ENCODE data around the gene TNNC1.

The TNNC1 gene

DNA sequence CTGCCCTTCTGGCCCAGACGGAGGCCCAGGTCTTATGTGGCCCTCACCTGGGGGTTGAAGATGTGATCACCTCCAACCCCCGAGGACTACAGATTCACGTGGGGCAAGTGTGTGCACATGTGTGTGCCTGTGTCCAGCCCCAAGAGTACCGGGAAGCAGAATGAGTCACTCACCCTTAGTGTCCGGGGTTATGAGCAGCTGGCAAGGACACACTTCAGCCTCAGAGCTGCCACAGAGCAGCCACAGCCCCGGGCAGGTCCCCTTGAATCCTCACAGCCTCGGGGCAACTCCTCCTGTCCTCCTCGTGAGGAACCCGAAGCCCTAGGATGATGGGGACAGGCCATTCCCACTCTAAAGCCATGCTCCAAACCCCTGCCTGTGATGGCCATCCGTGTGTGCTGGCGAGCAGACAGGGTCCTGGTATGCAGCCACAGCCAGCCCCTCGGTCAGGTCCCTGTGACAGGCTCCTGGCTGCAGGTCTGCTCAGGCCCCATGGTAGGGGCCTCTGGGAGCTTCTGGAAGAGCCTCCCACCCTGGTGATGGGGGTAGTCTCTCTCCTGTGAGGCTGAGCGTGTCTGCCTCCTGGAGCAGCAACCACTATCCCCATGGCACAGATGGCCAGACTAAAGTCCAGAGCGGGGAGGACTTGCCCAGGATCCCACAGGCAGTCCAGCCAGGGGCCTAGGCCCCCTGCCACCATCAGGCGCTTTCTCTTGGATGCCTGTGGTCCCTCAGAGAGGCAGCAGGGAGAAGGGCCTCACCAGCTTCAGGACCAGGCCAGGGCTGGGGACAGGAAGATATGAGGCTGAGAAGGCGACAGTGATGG, 42.1 kb upstream of the TNNC1 start:
- no peak for DNase-seq (ENCODE audit: extremely low spot score)
- CTCF ChIA-PET = no interaction called here
- TF ChIP-seq, protein P1, sequence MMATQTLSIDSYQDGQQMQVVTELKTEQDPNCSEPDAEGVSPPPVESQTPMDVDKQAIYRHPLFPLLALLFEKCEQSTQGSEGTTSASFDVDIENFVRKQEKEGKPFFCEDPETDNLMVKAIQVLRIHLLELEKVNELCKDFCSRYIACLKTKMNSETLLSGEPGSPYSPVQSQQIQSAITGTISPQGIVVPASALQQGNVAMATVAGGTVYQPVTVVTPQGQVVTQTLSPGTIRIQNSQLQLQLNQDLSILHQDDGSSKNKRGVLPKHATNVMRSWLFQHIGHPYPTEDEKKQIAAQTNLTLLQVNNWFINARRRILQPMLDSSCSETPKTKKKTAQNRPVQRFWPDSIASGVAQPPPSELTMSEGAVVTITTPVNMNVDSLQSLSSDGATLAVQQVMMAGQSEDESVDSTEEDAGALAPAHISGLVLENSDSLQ (IDR thresholded peaks at IDR 0.05) = no peak
- TF ChIP-seq ELF4 (IDR thresholded peaks at IDR 0.05) (no peak), NFRKB (IDR thresholded peaks at IDR 0.05) (no peak), FOXK2 (IDR thresholded peaks at IDR 0.05) (no peak), SUZ12 (IDR thresholded peaks at IDR 0.05) (no peak), BHLHE40 (IDR thresholded peaks at IDR 0.05; ENCODE audit: borderline replicate concordance) (no peak), L3MBTL2 (conservative IDR thresholded peaks at IDR 0.05) (no peak), FOXM1 (IDR thresholded peaks at IDR 0.05; ENCODE audit: borderline replicate concordance) (no peak), FOXA1 (IDR thresholded peaks at IDR 0.05) (no peak), LEF1 (IDR thresholded peaks at IDR 0.05; ENCODE audit: borderline replicate concordance) (no peak), SP1 (IDR thresholded peaks at IDR 0.05) (no peak), ARNT (IDR thresholded peaks at IDR 0.05) (no peak), ZNF384 (IDR thresholded peaks at IDR 0.05) (no peak), HDGF (IDR thresholded peaks at IDR 0.05; ENCODE audit: borderline replicate concordance) (no peak), CTBP1 (IDR thresholded peaks at IDR 0.05; ENCODE audit: borderline replicate concordance) (no peak)
- POLR2A ChIA-PET = no interaction called here

DNA sequence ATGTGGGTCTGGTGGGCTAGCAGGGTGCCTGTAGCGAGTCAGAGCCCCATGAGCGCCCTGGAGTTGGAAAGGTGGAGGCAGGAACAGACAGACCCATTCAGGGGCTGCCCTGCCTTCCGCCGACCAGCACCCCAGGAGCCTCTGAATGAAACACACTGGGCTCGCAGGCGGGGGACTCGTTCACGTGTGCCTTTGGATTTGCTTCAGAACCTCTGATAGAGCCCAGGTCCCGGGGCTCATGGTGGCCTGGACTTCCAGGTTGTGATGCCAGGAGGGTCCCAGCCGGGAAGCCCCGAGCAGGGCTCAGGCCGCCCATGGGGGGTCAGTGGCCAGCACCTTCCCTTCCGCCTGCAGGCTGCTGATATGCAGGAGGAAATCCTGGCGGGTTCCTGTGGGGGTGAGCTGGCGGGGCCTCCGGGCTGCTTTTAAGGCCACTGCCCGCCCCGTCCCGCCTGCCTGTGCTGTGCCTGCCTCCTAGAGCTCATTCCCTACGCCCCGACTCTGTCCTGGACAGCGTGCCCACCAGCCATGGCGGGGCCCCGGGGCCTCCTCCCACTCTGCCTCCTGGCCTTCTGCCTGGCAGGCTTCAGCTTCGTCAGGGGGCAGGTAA, 41.1 kb upstream of the TNNC1 start, which contains the start of gene STAB1:
TSS of gene STAB1 (plus strand) at position 453 of the 610 bp plus-strand sequence. CDS start at position 529, 76 bp downstream.
- DNase-seq (ENCODE audit: extremely low spot score) = no peak
- POLR2A ChIA-PET = no interaction called here
- CTCF ChIA-PET = no interaction called here
- no peak for TF ChIP-seq BHLHE40 (IDR thresholded peaks at IDR 0.05; ENCODE audit: borderline replicate concordance)

DNA sequence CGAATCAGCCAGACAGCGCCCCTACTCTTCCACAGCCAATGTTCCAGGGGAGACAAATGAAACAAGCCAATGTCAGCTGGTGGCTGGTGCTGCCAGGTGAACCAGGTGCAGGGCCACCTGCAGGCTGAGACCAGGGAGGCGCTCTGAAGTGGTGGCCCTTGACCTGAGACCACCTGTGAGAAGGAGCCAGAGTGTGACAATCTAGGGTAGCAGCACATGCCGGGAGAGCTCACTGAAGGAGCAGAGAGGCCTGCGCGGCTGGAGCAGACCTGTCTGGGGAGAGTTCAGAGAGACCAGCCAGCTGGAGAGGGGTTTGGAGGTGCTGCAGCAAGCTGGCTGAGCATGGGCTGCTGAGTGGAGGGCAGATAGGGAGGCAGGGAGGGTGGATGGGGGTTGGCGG, 40.6 kb upstream of the TNNC1 start:
- no peak for DNase-seq (ENCODE audit: extremely low spot score)
- TF ChIP-seq, protein P1 (IDR thresholded peaks at IDR 0.05) = no peak
- TF ChIP-seq SUZ12 (IDR thresholded peaks at IDR 0.05) (no peak), FOXK2 (IDR thresholded peaks at IDR 0.05) (no peak), NFRKB (IDR thresholded peaks at IDR 0.05) (no peak), CTBP1 (IDR thresholded peaks at IDR 0.05; ENCODE audit: borderline replicate concordance) (no peak), LEF1 (IDR thresholded peaks at IDR 0.05; ENCODE audit: borderline replicate concordance) (no peak), SP1 (IDR thresholded peaks at IDR 0.05) (no peak)
- ChIA-PET POLR2A (no interaction called here), CTCF (no interaction called here)

DNA sequence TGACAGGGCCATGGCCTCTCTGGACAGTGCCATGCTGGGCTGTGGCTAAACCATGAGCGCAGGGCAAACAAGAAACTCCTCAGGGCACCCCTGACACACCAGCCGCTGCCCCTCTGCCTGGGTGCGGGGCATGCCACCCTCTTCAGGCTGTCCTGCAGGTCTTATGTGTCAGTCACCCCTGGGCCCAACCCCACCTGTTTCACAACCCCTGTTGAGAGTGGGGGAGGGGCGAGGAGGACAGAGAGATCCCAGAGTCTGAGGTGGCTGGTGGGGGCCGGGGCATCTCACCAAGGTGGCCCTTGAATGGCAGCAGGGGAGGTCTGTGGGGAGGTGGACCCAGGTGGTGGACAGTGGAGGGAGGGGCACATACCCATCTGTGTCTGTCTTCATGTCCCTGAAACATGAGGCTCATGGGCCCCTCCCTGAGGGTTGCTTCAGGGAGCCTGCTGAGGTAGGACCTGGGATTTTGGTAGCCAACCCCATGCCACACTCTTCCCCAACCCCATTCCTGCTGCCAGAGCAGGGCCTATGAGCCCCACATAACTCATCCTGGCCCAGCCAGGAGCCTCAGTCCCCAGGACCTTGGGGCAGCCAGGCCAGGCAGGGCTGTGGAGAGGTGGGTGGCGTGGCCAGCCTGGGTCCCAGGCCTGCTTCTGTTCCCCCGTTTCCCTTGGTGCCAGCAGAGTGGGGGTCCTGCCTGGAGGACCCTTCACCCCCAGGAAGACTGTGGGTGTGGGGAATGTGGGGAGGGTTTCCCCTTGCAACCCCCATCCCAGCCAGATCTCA, 39.6 kb upstream of the TNNC1 start:
- no peak for DNase-seq (ENCODE audit: extremely low spot score)
- CTCF ChIA-PET = no interaction called here
- POLR2A ChIA-PET = no interaction called here
- TF ChIP-seq L3MBTL2 (conservative IDR thresholded peaks at IDR 0.05) (no peak), FOXA1 (IDR thresholded peaks at IDR 0.05) (no peak), CTBP1 (IDR thresholded peaks at IDR 0.05; ENCODE audit: borderline replicate concordance) (no peak), LEF1 (IDR thresholded peaks at IDR 0.05; ENCODE audit: borderline replicate concordance) (no peak), HDGF (IDR thresholded peaks at IDR 0.05; ENCODE audit: borderline replicate concordance) (no peak), FOXM1 (IDR thresholded peaks at IDR 0.05; ENCODE audit: borderline replicate concordance) (no peak), BHLHE40 (IDR thresholded peaks at IDR 0.05; ENCODE audit: borderline replicate concordance) (no peak), NFRKB (IDR thresholded peaks at IDR 0.05) (no peak)

DNA sequence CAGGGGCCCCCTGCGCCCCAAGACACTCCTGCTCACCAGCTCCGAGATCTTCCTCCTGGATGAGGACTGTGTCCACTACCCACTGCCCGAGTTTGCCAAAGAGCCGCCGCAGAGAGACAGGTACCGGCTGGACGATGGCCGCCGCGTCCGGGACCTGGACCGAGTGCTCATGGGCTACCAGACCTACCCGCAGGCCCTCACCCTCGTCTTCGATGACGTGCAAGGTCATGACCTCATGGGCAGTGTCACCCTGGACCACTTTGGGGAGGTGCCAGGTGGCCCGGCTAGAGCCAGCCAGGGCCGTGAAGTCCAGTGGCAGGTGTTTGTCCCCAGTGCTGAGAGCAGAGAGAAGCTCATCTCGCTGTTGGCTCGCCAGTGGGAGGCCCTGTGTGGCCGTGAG, 38.2 kb upstream of the TNNC1 start:
- TF ChIP-seq LEF1 (IDR thresholded peaks at IDR 0.05; ENCODE audit: borderline replicate concordance) (no peak), L3MBTL2 (conservative IDR thresholded peaks at IDR 0.05) (no peak), FOXA1 (IDR thresholded peaks at IDR 0.05) (no peak), HDGF (IDR thresholded peaks at IDR 0.05; ENCODE audit: borderline replicate concordance) (no peak), SP1 (IDR thresholded peaks at IDR 0.05) (no peak), BHLHE40 (IDR thresholded peaks at IDR 0.05; ENCODE audit: borderline replicate concordance) (no peak), ELF4 (IDR thresholded peaks at IDR 0.05) (no peak), FOXM1 (IDR thresholded peaks at IDR 0.05; ENCODE audit: borderline replicate concordance) (no peak), ARNT (IDR thresholded peaks at IDR 0.05) (no peak), CTBP1 (IDR thresholded peaks at IDR 0.05; ENCODE audit: borderline replicate concordance) (no peak), TARDBP (IDR thresholded peaks at IDR 0.05) (no peak)
- no peak for DNase-seq (ENCODE audit: extremely low spot score)
- CTCF ChIA-PET = no interaction called here
- POLR2A ChIA-PET = no interaction called here

DNA sequence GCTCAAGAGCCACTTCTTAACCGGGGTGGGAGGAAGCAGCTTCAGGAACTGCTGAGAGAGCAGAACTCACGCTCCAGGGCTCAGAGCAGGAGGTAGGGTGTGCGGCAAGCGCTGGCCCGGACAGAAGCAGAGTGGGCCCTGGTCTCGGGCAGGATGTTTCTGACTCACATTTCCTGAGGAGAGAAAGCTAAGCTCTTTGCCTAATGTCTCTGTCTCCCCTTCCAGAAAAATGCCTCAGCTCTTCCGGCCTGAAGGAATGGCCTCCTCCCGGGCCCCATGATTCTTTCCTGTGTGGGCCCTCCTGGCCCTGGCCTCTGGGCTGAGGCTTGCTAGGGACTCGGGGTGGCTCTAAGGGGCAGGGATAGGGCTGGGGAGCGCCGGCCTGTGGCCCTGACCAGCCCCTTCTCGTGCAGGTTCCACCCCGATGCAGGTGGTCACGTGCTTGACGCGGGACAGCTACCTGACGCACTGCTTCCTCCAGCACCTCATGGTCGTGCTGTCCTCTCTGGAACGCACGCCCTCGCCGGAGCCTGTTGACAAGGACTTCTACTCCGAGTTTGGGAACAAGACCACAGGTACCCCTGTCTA, 37.2 kb upstream of the TNNC1 start:
- CTCF ChIA-PET = interaction anchor here (0.6 to 0.9 kb wide), 2 partner anchors 9 to 270 kb away, joined by 3 read pairs; no protein-coding TSS in a partner anchor
- DNase-seq (ENCODE audit: extremely low spot score) = no peak
- no peak for TF ChIP-seq HDGF (IDR thresholded peaks at IDR 0.05; ENCODE audit: borderline replicate concordance)
- no peak for TF ChIP-seq L3MBTL2 (conservative IDR thresholded peaks at IDR 0.05)
- TF ChIP-seq FOXA1 (IDR thresholded peaks at IDR 0.05) = no peak
- no peak for TF ChIP-seq CTBP1 (IDR thresholded peaks at IDR 0.05; ENCODE audit: borderline replicate concordance)
- no peak for TF ChIP-seq BHLHE40 (IDR thresholded peaks at IDR 0.05; ENCODE audit: borderline replicate concordance)
- TF ChIP-seq FOXK2 (IDR thresholded peaks at IDR 0.05) = no peak
- no peak for TF ChIP-seq LEF1 (IDR thresholded peaks at IDR 0.05; ENCODE audit: borderline replicate concordance)
- TF ChIP-seq ELF4 (IDR thresholded peaks at IDR 0.05) = no peak
- TF ChIP-seq ARNT (IDR thresholded peaks at IDR 0.05) = no peak
- POLR2A ChIA-PET = no interaction called here
